NCI-H82 treated with DMSO at 0.1 percent for 48 hours (cell line): Measurements from ENCODE around the gene ST6GALNAC3.
A peak's percentile ranks its signal among the peaks of the same experiment; 100 is the strongest.

ENCODE experiments used
- DNase-seq: peaks from one replicate; lab custom pipeline; 2025; ENCODE audit not compliant: unreplicated experiment; lab: John Stamatoyannopoulos, UW

ST6GALNAC3 gene

GRCh38 chr1:76140227-76140626, 65.7 kb downstream of the ST6GALNAC3 start:
- peak; percentile 26 for DNase-seq

GRCh38 chr1:76141929-76142328, 67.4 kb downstream of the ST6GALNAC3 start:
- DNase-seq = peak; percentile 61

GRCh38 chr1:76142771-76143540, 68.4 kb downstream of the ST6GALNAC3 start:
- DNase-seq = peak; percentile 15

GRCh38 chr1:76144247-76144646, 69.7 kb downstream of the ST6GALNAC3 start:
- DNase-seq = no peak

- no peak for DNase-seq
Observed at GRCh38 chr1:76145332-76145731, 70.8 kb downstream of the ST6GALNAC3 start.

- no peak for DNase-seq
Observed at GRCh38 chr1:76146184-76146583, 71.6 kb downstream of the ST6GALNAC3 start.

- DNase-seq = no peak
Observed at GRCh38 chr1:76147917-76148316, 73.4 kb downstream of the ST6GALNAC3 start.

- DNase-seq = no peak
Observed at GRCh38 chr1:76148460-76148859, 73.9 kb downstream of the ST6GALNAC3 start.

- DNase-seq = no peak
Observed at GRCh38 chr1:76153841-76154205, 79.3 kb downstream of the ST6GALNAC3 start.

GRCh38 chr1:76154206-76154956, 79.8 kb downstream of the ST6GALNAC3 start:
- peak; percentile 64 for DNase-seq

GRCh38 chr1:76156987-76157386, 82.4 kb downstream of the ST6GALNAC3 start:
- DNase-seq = no peak

- no peak for DNase-seq
Observed at GRCh38 chr1:76158126-76158525, 83.6 kb downstream of the ST6GALNAC3 start.

- DNase-seq = no peak
Observed at GRCh38 chr1:76160225-76160624, 85.7 kb downstream of the ST6GALNAC3 start.

- DNase-seq = no peak
Observed at GRCh38 chr1:76161451-76161850, 86.9 kb downstream of the ST6GALNAC3 start.

GRCh38 chr1:76162254-76162653, 87.7 kb downstream of the ST6GALNAC3 start:
- DNase-seq = no peak

- DNase-seq = no peak
Observed at GRCh38 chr1:76164165-76164564, 89.6 kb downstream of the ST6GALNAC3 start.

- DNase-seq = no peak
Observed at GRCh38 chr1:76170084-76170483, 95.5 kb downstream of the ST6GALNAC3 start.

- DNase-seq = no peak
Observed at GRCh38 chr1:76170513-76170912, 96.0 kb downstream of the ST6GALNAC3 start.

GRCh38 chr1:76176000-76176399, 101.5 kb downstream of the ST6GALNAC3 start:
- no peak for DNase-seq

GRCh38 chr1:76177615-76178014, 103.1 kb downstream of the ST6GALNAC3 start:
- no peak for DNase-seq

GRCh38 chr1:76179219-76179698, 104.7 kb downstream of the ST6GALNAC3 start:
- DNase-seq = no peak

- no peak for DNase-seq
Observed at GRCh38 chr1:76185207-76185606, 110.7 kb downstream of the ST6GALNAC3 start.
